ENCODE measurements around the gene MS4A3.
"Not testable (repeated sequence)": the region's sequence is repeated elsewhere in the genome, so short reads cannot be mapped to it uniquely, and the experiment has no call there.

The MS4A3 gene

GRCh38 chr11:60088364-60088763, 31.9 kb downstream of the MS4A3 start, which contains the start of gene MS4A2:
TSS of gene MS4A2 (plus strand) at chr11:60088664. CDS start at chr11:60088766, 102 bp downstream.
- in situ Hi-C loops (cut with MboI; ENCODE audit: low sequenced_read_pairs): no loop called here

- in situ Hi-C loops (cut with MboI; ENCODE audit: low sequenced_read_pairs): no loop called here
Measured at GRCh38 chr11:60095477-60096120, 39.1 kb downstream of the MS4A3 start.

GRCh38 chr11:60097189-60097588, 40.7 kb downstream of the MS4A3 start:
- in situ Hi-C loops (cut with MboI; ENCODE audit: low sequenced_read_pairs): no loop called here

- in situ Hi-C loops (cut with MboI; ENCODE audit: low sequenced_read_pairs): no loop called here
Measured at GRCh38 chr11:60098508-60098907, 42.0 kb downstream of the MS4A3 start.

- in situ Hi-C loops (cut with MboI; ENCODE audit: low sequenced_read_pairs): no loop called here
Measured at GRCh38 chr11:60100516-60100915, 44.1 kb downstream of the MS4A3 start.

- in situ Hi-C loops (cut with MboI; ENCODE audit: low sequenced_read_pairs): not testable (repeated sequence)
Measured at GRCh38 chr11:60101368-60101767, 44.9 kb downstream of the MS4A3 start.

- in situ Hi-C loops (cut with MboI; ENCODE audit: low sequenced_read_pairs): not testable (repeated sequence)
Measured at GRCh38 chr11:60104471-60105115, 48.1 kb downstream of the MS4A3 start.

- in situ Hi-C loops (cut with MboI; ENCODE audit: low sequenced_read_pairs): not testable (repeated sequence)
Measured at GRCh38 chr11:60108631-60109030, 52.2 kb downstream of the MS4A3 start.

- in situ Hi-C loops (cut with MboI; ENCODE audit: low sequenced_read_pairs): no loop called here
Measured at GRCh38 chr11:60111793-60112192, 55.3 kb downstream of the MS4A3 start.

- in situ Hi-C loops (cut with MboI; ENCODE audit: low sequenced_read_pairs): no loop called here
Measured at GRCh38 chr11:60116996-60117790, 60.7 kb downstream of the MS4A3 start.

GRCh38 chr11:60118338-60118737, 61.9 kb downstream of the MS4A3 start:
- in situ Hi-C loops (cut with MboI; ENCODE audit: low sequenced_read_pairs): no loop called here

- in situ Hi-C loops (cut with MboI; ENCODE audit: low sequenced_read_pairs): no loop called here
Measured at GRCh38 chr11:60119710-60120109, 63.2 kb downstream of the MS4A3 start.

Data from HL-60/S4 treated with retinoic acid at 250 ng/mL for 4 days and 3 days (cell line).